Retina (tissue), 1 donor: ENCODE measurements around the gene RAB3C.

ENCODE experiments used
- DNase-seq: peaks from one replicate; pipeline ENCODE4 v3.0.0-alpha.2; 2016

Gene RAB3C

GRCh38 chr5:58737671-58738070 lies 154.8 kb downstream of the RAB3C start:
- DNase-seq: no peak

GRCh38 chr5:58738336-58738735 lies 155.5 kb downstream of the RAB3C start:
- no peak for DNase-seq

- DNase-seq: no peak
Measured at GRCh38 chr5:58739051-58739450, 156.2 kb downstream of the RAB3C start.

- no peak for DNase-seq
Measured at GRCh38 chr5:58740956-58741355, 158.1 kb downstream of the RAB3C start.

DNA sequence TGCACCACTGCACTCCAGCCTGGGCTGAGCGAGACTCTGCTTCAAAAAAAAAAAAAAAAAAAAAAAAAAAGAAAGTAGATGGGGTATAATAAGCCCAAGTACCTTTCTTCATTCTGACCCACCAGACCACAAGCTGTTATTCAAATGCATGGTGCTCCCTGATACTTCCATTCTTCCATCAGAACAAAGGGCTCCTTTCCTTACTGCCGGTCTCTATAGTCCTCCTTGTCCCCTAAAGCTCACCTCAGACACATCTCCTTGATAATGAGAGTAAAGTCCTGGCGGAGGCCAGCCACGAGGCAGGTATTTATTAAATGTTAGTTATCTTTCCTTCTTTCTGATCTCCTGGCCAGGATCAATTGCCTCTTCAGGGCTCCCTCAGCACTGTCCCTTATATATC lies 162.5 kb downstream of the RAB3C start:
- DNase-seq: no peak

- DNase-seq: no peak
Measured at GRCh38 chr5:58746321-58746720, 163.4 kb downstream of the RAB3C start.

- no peak for DNase-seq
Measured at GRCh38 chr5:58750036-58750435, 167.2 kb downstream of the RAB3C start.

DNA sequence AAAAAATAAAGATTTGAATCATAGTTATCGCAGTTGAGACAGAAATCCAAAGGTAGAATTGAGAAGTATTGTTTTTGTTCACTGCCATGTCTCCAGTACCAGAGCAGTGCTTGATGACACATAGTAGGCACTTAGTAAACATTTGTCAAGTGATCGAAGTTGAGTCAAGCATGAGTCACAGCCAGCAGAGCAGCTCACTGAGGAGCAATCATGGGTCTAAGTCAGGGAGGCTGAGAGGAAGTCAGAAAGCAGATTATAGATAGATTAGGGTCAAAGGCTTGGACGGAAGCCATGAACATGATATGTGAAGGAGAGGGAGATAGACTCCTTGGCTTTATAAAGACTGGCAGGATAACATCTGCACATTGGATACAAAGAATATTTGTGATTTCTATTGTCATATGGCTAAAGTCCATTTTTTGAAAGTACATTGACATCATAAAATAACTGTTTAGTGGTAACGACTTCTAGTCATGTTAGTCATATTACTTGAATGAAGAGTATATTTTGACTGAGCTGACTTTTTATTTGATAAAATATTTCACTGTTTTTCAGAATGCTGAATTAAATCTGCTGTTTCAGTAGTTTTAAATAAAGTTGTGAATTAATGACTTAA lies 168.5 kb downstream of the RAB3C start:
- no peak for DNase-seq

DNA sequence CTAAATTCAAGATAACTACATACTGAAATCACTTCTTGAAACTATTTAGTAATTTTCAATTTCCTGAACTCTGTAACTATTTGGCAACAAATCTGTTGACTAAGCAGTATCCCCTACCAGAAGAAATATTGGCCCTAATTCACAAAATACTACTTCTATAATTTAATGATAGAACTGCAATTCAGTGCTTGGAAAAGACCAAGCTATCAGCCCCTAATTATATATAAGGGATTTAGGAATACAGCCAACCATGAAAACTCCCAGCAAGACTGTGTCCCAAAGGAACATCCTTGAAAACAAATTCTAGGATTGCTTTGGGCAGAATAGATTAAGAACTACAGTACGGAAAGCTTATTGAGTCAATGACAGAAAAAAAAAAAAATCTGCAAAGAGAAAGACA lies 169.2 kb downstream of the RAB3C start:
- DNase-seq: no peak

GRCh38 chr5:58753446-58753845 lies 170.6 kb downstream of the RAB3C start:
- peak; percentile 36 for DNase-seq

- no peak for DNase-seq
Measured at GRCh38 chr5:58754250-58754649, 171.4 kb downstream of the RAB3C start.

- no peak for DNase-seq
Measured at GRCh38 chr5:58755397-58755796, 172.5 kb downstream of the RAB3C start.

DNA sequence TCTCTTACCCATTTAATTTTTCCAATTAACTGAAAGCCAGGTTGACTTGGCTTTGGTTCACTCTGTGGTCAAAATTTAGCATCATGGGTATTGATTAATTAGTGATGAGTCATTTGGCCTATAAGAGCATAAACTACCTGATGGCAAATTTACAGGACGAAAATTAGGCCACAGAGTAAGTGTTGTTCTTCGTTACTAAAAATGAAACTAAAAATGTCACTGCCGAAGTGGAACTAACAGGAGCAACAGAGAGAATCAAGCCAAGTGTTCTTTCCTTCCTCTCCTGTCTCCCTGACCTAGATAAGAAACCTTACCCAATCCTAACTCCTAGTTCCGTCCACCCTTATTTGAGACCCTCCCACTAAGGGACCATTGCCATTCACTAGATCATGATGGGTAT lies 176.9 kb downstream of the RAB3C start:
- no peak for DNase-seq

- DNase-seq: no peak
Measured at GRCh38 chr5:58760222-58760621, 177.3 kb downstream of the RAB3C start.

- DNase-seq: no peak
Measured at GRCh38 chr5:58761407-58761806, 178.5 kb downstream of the RAB3C start.

DNA sequence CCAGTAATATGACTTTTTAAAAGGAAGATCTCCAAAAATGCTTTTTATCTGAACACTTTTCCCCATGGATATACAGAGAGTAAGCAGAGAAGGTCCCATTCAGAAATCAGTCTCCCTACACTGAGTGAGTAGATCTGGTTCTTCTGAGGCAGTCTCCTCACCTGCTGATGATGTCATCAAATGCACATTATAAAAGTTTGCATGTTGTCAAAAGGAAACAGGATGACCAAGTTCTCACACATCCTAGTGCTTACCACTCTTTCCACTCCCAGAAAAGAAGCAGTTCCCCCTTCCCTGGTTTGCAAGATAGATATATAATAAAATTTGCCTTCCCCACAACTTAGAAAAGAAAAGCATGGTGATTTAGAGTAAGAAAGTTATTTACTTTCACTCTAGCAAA lies 180.5 kb downstream of the RAB3C start:
- no peak for DNase-seq

DNA sequence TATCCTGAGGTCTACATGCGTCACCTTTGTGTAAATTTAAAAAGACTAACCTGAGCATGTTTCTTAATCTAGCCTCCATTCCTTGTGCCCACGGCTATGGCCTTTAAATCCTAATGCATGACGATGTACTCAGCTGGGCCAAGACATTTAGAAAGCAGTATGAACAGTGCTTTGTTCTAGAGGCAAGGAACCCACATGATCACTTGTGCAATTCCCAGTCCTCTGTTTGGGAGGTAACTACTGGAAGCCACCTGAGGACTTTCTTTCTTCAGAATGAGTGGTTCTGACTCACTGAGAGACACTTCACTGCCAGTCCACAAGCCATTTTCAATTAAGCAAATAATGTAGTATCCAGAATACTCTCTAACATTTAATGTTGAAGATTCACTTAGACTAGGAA lies 181.3 kb downstream of the RAB3C start:
- no peak for DNase-seq

DNA sequence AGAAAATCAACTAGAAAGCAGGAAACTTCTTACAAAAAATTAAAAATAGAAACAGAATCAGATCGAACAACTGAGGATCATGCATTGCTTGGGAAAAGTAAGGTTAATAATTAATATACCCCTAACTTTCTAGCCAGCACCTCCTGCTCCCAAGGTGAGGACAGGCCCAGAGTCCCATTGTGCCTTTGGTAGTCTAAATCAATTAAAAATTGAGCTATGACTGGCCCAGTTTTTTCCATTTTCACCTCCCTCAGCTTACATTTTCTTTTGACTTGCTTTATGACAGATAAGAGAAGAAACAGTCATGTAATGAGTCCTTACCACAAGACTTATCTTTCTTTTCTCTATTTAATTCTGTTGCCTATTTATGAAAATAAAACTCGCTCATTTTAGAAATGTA lies 182.2 kb downstream of the RAB3C start:
- no peak for DNase-seq

DNA sequence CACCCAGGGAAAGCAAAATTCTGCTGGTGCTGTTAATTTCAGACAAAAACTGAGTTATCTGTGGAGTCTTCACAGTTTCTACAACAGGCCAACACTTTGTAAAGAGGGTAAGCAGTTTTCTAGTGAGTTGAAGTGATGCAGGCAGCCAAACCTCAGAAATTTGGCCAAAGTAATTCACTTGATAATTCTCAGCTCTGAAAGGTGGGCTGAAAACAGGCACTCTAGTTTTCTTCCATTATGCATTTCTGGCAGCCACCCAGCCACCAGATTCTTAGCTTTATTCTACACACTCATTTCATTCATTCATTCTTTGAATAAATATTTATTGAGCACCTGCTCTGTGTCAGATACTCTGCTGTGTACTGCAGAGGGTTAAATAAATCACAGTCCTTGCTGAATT lies 184.2 kb downstream of the RAB3C start:
- no peak for DNase-seq

- DNase-seq: no peak
Measured at GRCh38 chr5:58770136-58770535, 187.3 kb downstream of the RAB3C start.

DNA sequence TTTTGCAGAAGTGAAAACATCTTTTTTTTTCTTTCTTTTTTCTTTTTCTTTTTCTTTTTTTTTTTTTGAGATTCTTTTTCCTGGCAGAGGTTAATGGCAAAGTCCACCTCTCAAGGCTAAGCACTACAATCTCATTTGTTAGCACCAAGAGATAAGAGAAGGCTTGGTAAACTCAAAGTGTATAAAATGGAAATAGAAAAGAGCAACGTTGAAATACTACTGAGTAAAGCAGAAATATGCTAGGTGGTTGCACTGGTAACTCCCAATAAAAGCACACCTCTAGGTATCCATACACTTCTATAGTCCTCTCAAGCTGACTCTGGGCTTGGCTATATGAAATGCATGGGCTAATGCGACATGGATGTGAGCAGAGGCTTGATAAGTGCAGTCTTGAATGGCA lies 188.9 kb downstream of the RAB3C start:
- no peak for DNase-seq

DNA sequence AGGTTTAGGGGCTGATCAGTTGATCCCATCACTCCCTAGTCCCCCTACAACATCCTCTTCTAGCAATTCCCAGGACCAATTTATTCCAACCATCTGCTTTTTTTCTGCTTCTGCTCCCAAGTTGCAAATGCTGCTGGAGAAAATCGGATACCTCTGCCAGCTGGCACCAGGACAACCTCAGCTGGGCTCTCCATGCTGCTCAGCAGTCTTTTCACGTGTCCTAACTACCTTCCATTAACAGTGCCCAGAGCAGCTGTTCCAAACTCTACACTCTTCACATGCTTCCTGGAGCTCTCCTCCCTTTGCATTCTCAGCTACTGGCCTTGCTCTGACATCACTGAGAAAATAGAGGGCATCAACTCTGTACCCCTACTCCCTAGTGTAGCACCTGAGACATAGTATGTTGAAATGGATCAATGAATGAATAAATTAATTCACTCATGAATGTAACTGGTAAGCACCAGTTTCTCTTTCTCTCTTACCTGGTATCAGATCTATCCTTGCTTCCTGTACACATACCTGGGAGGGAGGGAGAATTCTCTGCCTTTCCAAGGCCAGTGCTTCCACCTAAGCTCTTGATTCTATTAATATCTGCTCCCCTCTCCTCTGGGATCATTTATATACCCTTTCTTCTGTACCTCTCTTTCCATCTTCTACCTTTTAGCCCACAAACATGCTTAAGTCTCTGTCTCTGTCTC lies 191.0 kb downstream of the RAB3C start:
- DNase-seq: no peak

DNA sequence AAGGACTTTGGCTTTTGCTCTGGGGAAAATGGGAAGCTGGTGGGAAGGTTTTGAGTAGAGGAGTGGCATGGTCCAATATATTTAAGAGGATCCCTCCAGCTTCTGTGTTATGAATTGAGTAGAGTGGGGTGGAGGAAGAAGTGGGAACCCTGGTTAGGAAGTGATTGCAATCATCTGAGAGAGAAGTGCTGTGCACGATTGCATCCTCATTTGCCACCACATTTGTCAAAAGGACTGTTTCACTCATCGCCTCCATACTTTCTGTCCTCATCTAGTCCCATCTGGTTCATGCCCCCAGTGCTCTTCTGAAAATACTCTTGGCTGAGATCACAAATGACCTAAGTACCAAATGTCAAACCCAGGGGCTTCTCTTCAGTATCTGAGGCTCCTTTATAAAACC lies 192.1 kb downstream of the RAB3C start:
- no peak for DNase-seq

GRCh38 chr5:58775701-58776262 lies 192.9 kb downstream of the RAB3C start:
- DNase-seq: no peak

- DNase-seq: no peak
Measured at GRCh38 chr5:58776559-58776958, 193.7 kb downstream of the RAB3C start.
